Endothelial cell of umbilical vein (primary cell): ENCODE results near the gene GSTT4. TPM values are rescaled to one million over a fixed set of nuclear protein-coding genes. Genes with fewer than 3 reads are reported as not detected.

Experiments used
- BruUV-seq: library from RNA; stranded (reverse); fragments of 400-500 nt; replicated peaks from 2 replicates; lab custom pipeline; 2021; lab: Mats Ljungman, UMichigan
- CTCF ChIA-PET: fragments of 300-600, 350-600 bp; sonication (Branson Sonifier 250); formaldehyde crosslinking; loops from one replicate; lab custom pipeline; 2021; ENCODE audit warnings: antibody characterized with exemption, inconsistent platforms; lab: Charles Lee
- POLR2A ChIA-PET: fragments of 300-600, 350-600 bp; sonication (Branson Sonifier 250); formaldehyde crosslinking; loops from one replicate; lab custom pipeline; 2021; ENCODE audit warnings: antibody characterized with exemption, inconsistent platforms; lab: Charles Lee
- DNase-seq: peaks from one replicate; pipeline ENCODE4 v3.0.0-alpha.2; 2011; ENCODE audit warnings: low read depth, low spot score
- FAIRE-seq: peaks from 2 replicates; lab custom pipeline; 2011; peaks lifted over from hg19 to GRCh38; lab: Jason Lieb, UNC
- H2AFZ ChIP-seq: 2 replicates; pipeline ENCODE4 v1.6.0; 2012; ENCODE audit warnings: low read depth, low read length, control low read depth, inconsistent platforms
- H3K27ac ChIP-seq: 2 replicates; pipeline ENCODE4 v1.5.1; 2011; ENCODE audit warnings: low read depth, mild to moderate bottlenecking, control low read depth, low read length, moderate library complexity; ENCODE audit not compliant: insufficient read depth
- H3K27me3 ChIP-seq, 2 experiments: 2 replicates each; pipeline versions ENCODE4 v1.6.0 to v1.6.1; 2011; ENCODE audit warnings: low read length in 2 of 2, mixed read lengths in 1 of 2; ENCODE audit not compliant: control insufficient read depth in 2 of 2, insufficient read depth in 2 of 2
- H3K36me3 ChIP-seq, 2 experiments: 2 replicates in 1 of 2; 3 replicates in 1 of 2; pipeline ENCODE4 v1.5.1; 2011; ENCODE audit warnings: low read length in 2 of 2, mild to moderate bottlenecking in 1 of 2, moderate library complexity in 1 of 2; ENCODE audit not compliant: control insufficient read depth in 2 of 2, insufficient read depth in 2 of 2; ENCODE audit errors: extremely low read depth in 1 of 2
- H3K4me1 ChIP-seq: 3 replicates; pipeline ENCODE4 v1.5.1; 2011; ENCODE audit warnings: mild to moderate bottlenecking, low read length; ENCODE audit not compliant: control insufficient read depth, insufficient read depth; ENCODE audit errors: extremely low read depth
- H3K4me2 ChIP-seq: 2 replicates; pipeline ENCODE4 v1.6.1; 2011; ENCODE audit warnings: low read length, control low read depth, mixed read lengths; ENCODE audit not compliant: insufficient read depth
- H3K4me3 ChIP-seq, 3 experiments: fragments of 200-600 bp in 1 of 3; sonication (generic), shearing (Covaris generic) in 1 of 3; replicated peaks in 1 of 3; 2 replicates each; pipeline ENCODE4 v1.5.1; 2011 to 2016; ENCODE audit warnings: control low read depth in 3 of 3, low read length in 3 of 3, mild to moderate bottlenecking in 2 of 3, inconsistent platforms in 1 of 3, low read depth in 1 of 3, moderate library complexity in 1 of 3; ENCODE audit not compliant: insufficient read depth in 1 of 3
- H3K79me2 ChIP-seq: 2 replicates; pipeline ENCODE4 v1.6.0; 2012; ENCODE audit warnings: low read length, inconsistent platforms; ENCODE audit not compliant: control insufficient read depth, insufficient read depth
- H3K9ac ChIP-seq: replicated peaks from 2 replicates; pipeline ENCODE3; 2011; ENCODE audit warnings: low read length, control low read depth; ENCODE audit not compliant: insufficient read depth; ENCODE audit errors: extremely low read depth
- H3K9me1 ChIP-seq: replicated peaks from 3 replicates; pipeline ENCODE4 v1.6.0; 2011; ENCODE audit warnings: mild to moderate bottlenecking, low read length; ENCODE audit not compliant: control insufficient read depth, insufficient read depth; ENCODE audit errors: extremely low read depth
- H3K9me3 ChIP-seq: replicated peaks from 2 replicates; pipeline ENCODE4 v1.5.1; 2012; ENCODE audit warnings: low read length, inconsistent platforms; ENCODE audit not compliant: control insufficient read depth, insufficient read depth
- H4K20me1 ChIP-seq: replicated peaks from 2 replicates; pipeline ENCODE3; 2011; ENCODE audit warnings: mild to moderate bottlenecking, low read length; ENCODE audit not compliant: control insufficient read depth, insufficient read depth; ENCODE audit errors: extremely low read depth
- EZH2 ChIP-seq: IDR thresholded peaks from 2 replicates; pipeline ENCODE4 v1.6.1; 2012; ENCODE audit warnings: borderline replicate concordance, low read depth, mild to moderate bottlenecking, moderate library complexity, low read length, inconsistent platforms; ENCODE audit not compliant: severe bottlenecking
- FOS ChIP-seq: IDR thresholded peaks from 2 replicates; pipeline ENCODE4 v1.6.1; 2011; ENCODE audit warnings: mild to moderate bottlenecking, low read length, moderate library complexity, borderline replicate concordance; ENCODE audit not compliant: insufficient read depth
- GATA2 ChIP-seq: IDR thresholded peaks from 2 replicates; pipeline ENCODE4 v1.7.0; 2011; ENCODE audit warnings: low read depth, mild to moderate bottlenecking, moderate library complexity, mixed read lengths, low read length; ENCODE audit not compliant: insufficient read length, insufficient read depth
- JUN ChIP-seq: IDR thresholded peaks from 2 replicates; pipeline ENCODE4 v1.6.1; 2011; ENCODE audit warnings: borderline replicate concordance, low read depth; ENCODE audit not compliant: insufficient read length, insufficient read depth
- MYC ChIP-seq: IDR thresholded peaks from one replicate; pipeline ENCODE4 v1.6.1; 2011; ENCODE audit warnings: mild to moderate bottlenecking, low read depth, low read length
- POLR2A ChIP-seq: IDR thresholded peaks from 2 replicates; pipeline ENCODE4 v1.6.1; 2012; ENCODE audit warnings: low read depth, mild to moderate bottlenecking, control low read depth, low read length
- POLR2AphosphoS5 ChIP-seq: IDR thresholded peaks from 2 replicates; pipeline ENCODE4 v1.6.1; 2012; ENCODE audit warnings: low read depth, mild to moderate bottlenecking, control low read depth, low read length, moderate library complexity; ENCODE audit not compliant: insufficient read depth
- dilution Hi-C: fragments of 300-500 bp; cut with MboI; formaldehyde crosslinking; loops from one replicate; pipeline ENCODE4 v1.15.0; 2019; ENCODE audit warnings: low sequenced_read_pairs; ENCODE audit not compliant: extremely low pct_ligation_motif_present
- intact Hi-C: fragments of 100-400 bp; cut with micrococcal nuclease; formaldehyde crosslinking; loops from one replicate; pipeline ENCODE4 v1.10.0; 2022
- polyA plus RNA-seq, 4 experiments: library from polyadenylated mRNA; depleted of rRNA in 3 of 4; stranded (reverse) in 3 of 4; unstranded in 1 of 4; fragments of >200 nt; gene quantifications; 2 replicates each; pipeline versions ENCODE4 v1.2.1 to v1.2.3, GENCODE V29; 2011 to 2012; ENCODE audit warnings: missing spikeins in 1 of 4
- total RNA-seq: library from RNA; stranded (reverse); gene quantifications from 2 replicates; pipeline ENCODE4 v1.2.3, GENCODE V29; 2021
- TF ChIP-seq, protein P1 (sequence below): IDR thresholded peaks from 2 replicates; pipeline ENCODE4 v1.6.1; 2011; ENCODE audit not compliant: insufficient read depth, insufficient read length
- TF ChIP-seq, protein P2 (sequence below), 2 donors: IDR thresholded peaks; 1 replicate in 1 of 2; 2 replicates in 1 of 2; pipeline ENCODE4 v1.5.1; 2011; ENCODE audit warnings: low read length in 2 of 2, mild to moderate bottlenecking in 2 of 2, moderate library complexity in 2 of 2, control low read depth in 1 of 2, inconsistent platforms in 1 of 2, low read depth in 1 of 2; ENCODE audit not compliant: insufficient read depth in 1 of 2; ENCODE audit errors: extremely low read depth in 1 of 2

GSTT4 gene
- total and polyA plus RNA-seq, 2 donors (not counting 3 experiments of a cell fraction or from before 2014, with no cell fraction given) = not detected

GRCh38 chr22:24008381-24009226, 3.4 kb upstream of the GSTT4 start:
- POLR2A ChIA-PET = no interaction called here
- dilution Hi-C loops = no loop called here

More at GRCh38 chr22:24008381-24009226, 3.4 kb upstream of the GSTT4 start:
- FAIRE-seq (no peak), DNase-seq (no peak)
- Histone ChIP-seq H3K36me3 (no peaks in the 10 kb centered on the region), H3K9ac (no peak overlapping the region), H3K27ac (no peak overlapping the region), H3K9me1 (no peaks in the 10 kb centered on the region), H3K9me3 (no peaks in the 10 kb centered on the region), H3K4me3 (no peak overlapping the region), H4K20me1 (no peaks in the 10 kb centered on the region), H3K4me1 (peaks cover 5% of the 10 kb centered on the region), H3K4me2 (no peak overlapping the region), H2AFZ (no peak overlapping the region), H3K27me3 (no peaks in the 10 kb centered on the region), H3K79me2 (peaks cover 13% of the 10 kb centered on the region)
- TF ChIP-seq JUN (no peak), FOS (no peak), EZH2 (no peak), POLR2A (no peak), MYC (no peak), POLR2AphosphoS5 (no peak), GATA2 (no peak)
- TF ChIP-seq, protein P1, sequence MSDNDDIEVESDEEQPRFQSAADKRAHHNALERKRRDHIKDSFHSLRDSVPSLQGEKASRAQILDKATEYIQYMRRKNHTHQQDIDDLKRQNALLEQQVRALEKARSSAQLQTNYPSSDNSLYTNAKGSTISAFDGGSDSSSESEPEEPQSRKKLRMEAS = no peak
- TF ChIP-seq, protein P2, sequence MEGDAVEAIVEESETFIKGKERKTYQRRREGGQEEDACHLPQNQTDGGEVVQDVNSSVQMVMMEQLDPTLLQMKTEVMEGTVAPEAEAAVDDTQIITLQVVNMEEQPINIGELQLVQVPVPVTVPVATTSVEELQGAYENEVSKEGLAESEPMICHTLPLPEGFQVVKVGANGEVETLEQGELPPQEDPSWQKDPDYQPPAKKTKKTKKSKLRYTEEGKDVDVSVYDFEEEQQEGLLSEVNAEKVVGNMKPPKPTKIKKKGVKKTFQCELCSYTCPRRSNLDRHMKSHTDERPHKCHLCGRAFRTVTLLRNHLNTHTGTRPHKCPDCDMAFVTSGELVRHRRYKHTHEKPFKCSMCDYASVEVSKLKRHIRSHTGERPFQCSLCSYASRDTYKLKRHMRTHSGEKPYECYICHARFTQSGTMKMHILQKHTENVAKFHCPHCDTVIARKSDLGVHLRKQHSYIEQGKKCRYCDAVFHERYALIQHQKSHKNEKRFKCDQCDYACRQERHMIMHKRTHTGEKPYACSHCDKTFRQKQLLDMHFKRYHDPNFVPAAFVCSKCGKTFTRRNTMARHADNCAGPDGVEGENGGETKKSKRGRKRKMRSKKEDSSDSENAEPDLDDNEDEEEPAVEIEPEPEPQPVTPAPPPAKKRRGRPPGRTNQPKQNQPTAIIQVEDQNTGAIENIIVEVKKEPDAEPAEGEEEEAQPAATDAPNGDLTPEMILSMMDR (IDR thresholded peaks at IDR 0.05; ENCODE audit: extremely low read depth in 1 of 2, insufficient read depth in 1 of 2, low read depth in 1 of 2, low read length in 2 of 2) = no peak
- CTCF ChIA-PET = no interaction called here
- no TSS peak for BruUV-seq
- intact Hi-C loops = no loop called here
